ENCODE results near the gene CACNB4.
A peak's percentile ranks its signal among the peaks of the same experiment; 100 is the strongest.

The CACNB4 gene

DNA sequence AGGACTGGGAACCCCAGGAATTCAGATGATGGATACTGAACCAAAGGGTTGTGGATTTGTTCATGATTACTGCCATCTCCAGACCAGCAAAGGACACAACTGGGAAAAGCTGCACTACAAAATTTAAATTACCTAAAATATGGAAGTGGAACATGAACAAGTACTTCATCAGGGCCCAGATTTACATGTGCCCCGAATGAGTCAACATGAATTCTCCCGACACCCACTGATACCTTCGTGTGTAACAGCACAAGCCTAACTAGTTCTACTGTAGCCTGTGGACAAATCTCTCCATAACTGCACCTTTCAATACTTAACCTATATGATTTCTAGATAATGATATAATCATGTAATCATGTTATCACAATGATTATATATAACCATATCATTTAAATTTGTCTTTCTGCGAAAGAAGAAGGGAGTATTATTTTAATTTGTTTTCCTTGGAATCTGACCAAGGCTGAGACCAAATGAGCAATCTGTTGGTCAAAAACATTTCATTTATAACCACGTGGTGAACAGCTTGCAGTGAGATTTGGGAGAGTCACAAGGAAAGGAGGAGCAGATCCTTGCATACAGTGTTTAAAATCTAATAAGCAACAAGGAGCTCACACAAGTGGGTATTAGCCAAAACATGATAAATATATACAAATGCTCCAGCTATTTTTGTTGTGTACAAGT is 70.5 kb downstream of the CACNB4 start:
- no peaks in the 10 kb centered on the region for H3K36me3 ChIP-seq (ENCODE audit: insufficient read depth, low read length)
- H3K4me2 ChIP-seq (ENCODE audit: low read depth, low read length, poor library complexity, severe bottlenecking) = no peak overlapping the region
- TF ChIP-seq, protein P1, sequence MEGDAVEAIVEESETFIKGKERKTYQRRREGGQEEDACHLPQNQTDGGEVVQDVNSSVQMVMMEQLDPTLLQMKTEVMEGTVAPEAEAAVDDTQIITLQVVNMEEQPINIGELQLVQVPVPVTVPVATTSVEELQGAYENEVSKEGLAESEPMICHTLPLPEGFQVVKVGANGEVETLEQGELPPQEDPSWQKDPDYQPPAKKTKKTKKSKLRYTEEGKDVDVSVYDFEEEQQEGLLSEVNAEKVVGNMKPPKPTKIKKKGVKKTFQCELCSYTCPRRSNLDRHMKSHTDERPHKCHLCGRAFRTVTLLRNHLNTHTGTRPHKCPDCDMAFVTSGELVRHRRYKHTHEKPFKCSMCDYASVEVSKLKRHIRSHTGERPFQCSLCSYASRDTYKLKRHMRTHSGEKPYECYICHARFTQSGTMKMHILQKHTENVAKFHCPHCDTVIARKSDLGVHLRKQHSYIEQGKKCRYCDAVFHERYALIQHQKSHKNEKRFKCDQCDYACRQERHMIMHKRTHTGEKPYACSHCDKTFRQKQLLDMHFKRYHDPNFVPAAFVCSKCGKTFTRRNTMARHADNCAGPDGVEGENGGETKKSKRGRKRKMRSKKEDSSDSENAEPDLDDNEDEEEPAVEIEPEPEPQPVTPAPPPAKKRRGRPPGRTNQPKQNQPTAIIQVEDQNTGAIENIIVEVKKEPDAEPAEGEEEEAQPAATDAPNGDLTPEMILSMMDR (conservative IDR thresholded peaks at IDR 0.05; ENCODE audit: low read length) = no peak
- no peak for TF ChIP-seq EZH2phosphoT487 (IDR thresholded peaks at IDR 0.05; ENCODE audit: borderline replicate concordance)

DNA sequence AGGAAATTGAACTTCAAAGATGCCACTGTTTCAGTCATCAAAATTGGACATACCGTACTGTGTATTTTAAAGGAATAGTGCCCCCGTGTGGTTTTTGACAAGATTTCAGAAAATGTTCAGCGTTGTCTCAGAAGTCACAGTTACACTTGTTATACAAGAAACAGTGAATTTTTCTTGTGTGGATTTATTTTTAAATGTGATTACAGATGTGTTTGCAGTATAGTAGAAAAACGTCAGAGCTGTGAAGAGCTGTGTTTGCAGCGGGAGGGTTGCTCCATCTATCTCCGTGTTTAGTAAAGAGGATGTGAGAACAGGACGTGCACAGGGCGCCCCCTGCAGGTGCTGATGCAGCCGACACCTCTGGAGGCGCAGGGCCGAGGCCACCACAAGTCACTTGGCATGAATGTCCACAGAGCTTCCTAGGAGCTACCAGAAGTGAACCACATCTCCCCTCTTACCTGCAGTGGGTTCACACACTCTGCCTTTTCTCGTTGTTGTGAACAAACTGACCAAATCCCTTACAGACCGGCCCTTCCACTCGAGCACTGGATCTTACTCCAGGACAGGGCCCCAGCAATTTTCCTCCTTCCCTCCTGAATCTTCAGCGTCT is 73.1 kb downstream of the CACNB4 start:
- no peaks in the 10 kb centered on the region for H3K36me3 ChIP-seq (ENCODE audit: insufficient read depth, low read length)
- no peaks in the 10 kb centered on the region for H3K27me3 ChIP-seq (ENCODE audit: insufficient read depth, low read length, poor library complexity, severe bottlenecking)
- H4K20me1 ChIP-seq (ENCODE audit: insufficient read depth, low read length, poor library complexity, severe bottlenecking) = no peaks in the 10 kb centered on the region
- TF ChIP-seq, protein P1 (conservative IDR thresholded peaks at IDR 0.05; ENCODE audit: low read length) = peak; percentile 100
- no peak for TF ChIP-seq EZH2phosphoT487 (IDR thresholded peaks at IDR 0.05; ENCODE audit: borderline replicate concordance)
- peak overlapping the region; percentile 73 for H3K4me3 ChIP-seq (ENCODE audit: low read length, poor library complexity, severe bottlenecking)
- peak overlapping the region; percentile 62 for H3K9ac ChIP-seq (ENCODE audit: low read depth, low read length, poor library complexity, severe bottlenecking)
- H3K4me2 ChIP-seq (ENCODE audit: low read depth, low read length, poor library complexity, severe bottlenecking) = peak overlapping the region; percentile 82
- H3K9me2 ChIP-seq (replicated peaks; ENCODE audit: low read depth, low read length) = no peaks in the 10 kb centered on the region
- H3K79me2 ChIP-seq (ENCODE audit: insufficient read depth, low read length) = no peaks in the 10 kb centered on the region
- H3K9me3 ChIP-seq (ENCODE audit: insufficient read depth, low read depth, low read length) = no peaks in the 10 kb centered on the region
- peaks cover 6% of the 10 kb centered on the region for H3K4me1 ChIP-seq (ENCODE audit: insufficient read depth, low read length, poor library complexity, severe bottlenecking)
- H2AFZ ChIP-seq (ENCODE audit: low read length) = peak overlapping the region; percentile 92
- H3F3A ChIP-seq (ENCODE audit: low read depth) = no peaks in the 10 kb centered on the region

More for the DNA sequence above, 70.5 kb downstream of the CACNB4 start:
- Histone ChIP-seq H2AFZ (ENCODE audit: low read length) (no peak overlapping the region), H3K4me1 (ENCODE audit: insufficient read depth, low read length, poor library complexity, severe bottlenecking) (peaks cover 6% of the 10 kb centered on the region), H3K4me3 (ENCODE audit: low read length, poor library complexity, severe bottlenecking) (no peak overlapping the region), H3K9me2 (replicated peaks; ENCODE audit: low read depth, low read length) (no peaks in the 10 kb centered on the region), H4K20me1 (ENCODE audit: insufficient read depth, low read length, poor library complexity, severe bottlenecking) (no peaks in the 10 kb centered on the region), H3K27me3 (ENCODE audit: insufficient read depth, low read length, poor library complexity, severe bottlenecking) (no peaks in the 10 kb centered on the region), H3K9ac (ENCODE audit: low read depth, low read length, poor library complexity, severe bottlenecking) (no peak overlapping the region), H3F3A (ENCODE audit: low read depth) (no peaks in the 10 kb centered on the region), H3K79me2 (ENCODE audit: insufficient read depth, low read length) (no peaks in the 10 kb centered on the region), H3K9me3 (ENCODE audit: insufficient read depth, low read depth, low read length) (no peaks in the 10 kb centered on the region)

DNA sequence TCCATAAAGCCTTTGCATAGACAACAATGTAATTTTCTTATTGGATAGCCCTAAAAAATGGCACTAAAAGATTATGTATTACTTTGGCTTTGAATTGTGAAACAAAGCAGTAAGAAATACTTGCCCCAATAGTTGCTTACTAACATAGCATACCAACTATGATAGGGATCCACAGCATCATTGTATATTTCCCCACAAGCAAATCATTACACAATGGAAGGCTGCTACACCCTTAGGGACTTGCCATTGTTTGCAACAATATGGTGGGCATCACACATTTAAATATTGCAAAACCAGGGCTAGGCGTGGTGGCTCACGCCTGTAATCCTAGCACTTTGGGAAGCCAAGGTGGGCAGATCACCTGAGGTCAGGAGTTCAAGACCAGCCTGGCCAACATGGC is 74.4 kb downstream of the CACNB4 start:
- Histone ChIP-seq H3K9me2 (replicated peaks; ENCODE audit: low read depth, low read length) (no peaks in the 10 kb centered on the region), H2AFZ (ENCODE audit: low read length) (no peak overlapping the region), H3K27me3 (ENCODE audit: insufficient read depth, low read length, poor library complexity, severe bottlenecking) (no peaks in the 10 kb centered on the region), H3K79me2 (ENCODE audit: insufficient read depth, low read length) (no peaks in the 10 kb centered on the region), H3K4me1 (ENCODE audit: insufficient read depth, low read length, poor library complexity, severe bottlenecking) (peaks cover 6% of the 10 kb centered on the region), H3K4me3 (ENCODE audit: low read length, poor library complexity, severe bottlenecking) (no peak overlapping the region), H3K9me3 (ENCODE audit: insufficient read depth, low read depth, low read length) (no peaks in the 10 kb centered on the region), H3K36me3 (ENCODE audit: insufficient read depth, low read length) (no peaks in the 10 kb centered on the region), H3F3A (ENCODE audit: low read depth) (no peaks in the 10 kb centered on the region), H4K20me1 (ENCODE audit: insufficient read depth, low read length, poor library complexity, severe bottlenecking) (no peaks in the 10 kb centered on the region), H3K9ac (ENCODE audit: low read depth, low read length, poor library complexity, severe bottlenecking) (no peak overlapping the region), H3K4me2 (ENCODE audit: low read depth, low read length, poor library complexity, severe bottlenecking) (no peak overlapping the region)
- TF ChIP-seq EZH2phosphoT487 (IDR thresholded peaks at IDR 0.05; ENCODE audit: borderline replicate concordance) = no peak
- TF ChIP-seq, protein P1 (conservative IDR thresholded peaks at IDR 0.05; ENCODE audit: low read length) = no peak

Data from Loucy (cell line).